ENCODE measurements around the gene ITGB5.
"Not testable (repeated sequence)": the region's sequence is repeated elsewhere in the genome, so short reads cannot be mapped to it uniquely, and the experiment has no call there.

ITGB5 gene

DNA sequence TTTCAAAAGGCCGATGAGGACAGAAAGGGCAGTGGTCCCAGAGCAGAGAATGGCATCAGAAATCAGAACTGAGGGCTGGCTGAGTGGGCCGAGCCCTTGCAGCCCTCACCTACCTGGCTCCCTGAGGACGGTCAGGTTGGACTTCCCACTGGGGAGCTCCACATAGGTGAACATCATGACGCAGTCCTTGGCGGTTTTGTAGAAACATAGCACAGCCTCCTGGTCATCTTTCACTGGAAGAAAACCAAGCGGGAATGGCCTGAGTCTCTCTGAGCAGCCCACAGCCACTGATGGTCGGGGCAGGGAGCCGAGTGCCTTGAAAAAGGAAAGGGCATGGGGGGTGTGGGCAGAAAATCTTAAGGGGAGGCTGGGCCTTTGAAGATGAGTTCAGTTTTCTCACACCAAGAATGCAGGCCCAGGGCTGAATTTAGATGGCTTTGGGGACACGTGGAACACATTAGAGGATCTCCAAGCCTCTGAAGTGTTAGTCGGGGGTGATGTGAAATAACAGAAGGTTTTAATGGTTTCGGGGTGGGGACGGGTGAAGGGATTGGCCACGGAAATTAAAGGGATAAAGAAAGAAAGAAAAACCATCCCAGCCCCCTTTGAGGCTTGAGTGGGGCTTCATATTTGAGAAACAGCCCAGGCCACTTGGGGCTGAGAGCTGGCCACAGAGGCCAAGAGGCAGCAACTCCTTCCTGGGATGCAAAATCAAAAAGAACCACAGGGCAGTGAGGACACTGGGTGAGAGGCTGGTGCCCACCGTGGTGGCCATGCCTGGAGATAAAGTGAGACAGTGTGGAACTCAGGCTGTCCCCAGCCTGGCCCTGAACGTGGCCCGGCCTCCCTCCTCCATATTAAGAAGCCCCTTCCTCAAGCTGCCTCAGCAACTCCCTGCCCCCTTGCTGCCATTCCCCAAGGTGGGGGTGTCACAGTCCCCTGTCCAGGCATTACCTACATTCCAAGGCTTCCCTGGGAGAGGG, 120.8 kb downstream of the ITGB5 start:
- no peak for DNase-seq

DNA sequence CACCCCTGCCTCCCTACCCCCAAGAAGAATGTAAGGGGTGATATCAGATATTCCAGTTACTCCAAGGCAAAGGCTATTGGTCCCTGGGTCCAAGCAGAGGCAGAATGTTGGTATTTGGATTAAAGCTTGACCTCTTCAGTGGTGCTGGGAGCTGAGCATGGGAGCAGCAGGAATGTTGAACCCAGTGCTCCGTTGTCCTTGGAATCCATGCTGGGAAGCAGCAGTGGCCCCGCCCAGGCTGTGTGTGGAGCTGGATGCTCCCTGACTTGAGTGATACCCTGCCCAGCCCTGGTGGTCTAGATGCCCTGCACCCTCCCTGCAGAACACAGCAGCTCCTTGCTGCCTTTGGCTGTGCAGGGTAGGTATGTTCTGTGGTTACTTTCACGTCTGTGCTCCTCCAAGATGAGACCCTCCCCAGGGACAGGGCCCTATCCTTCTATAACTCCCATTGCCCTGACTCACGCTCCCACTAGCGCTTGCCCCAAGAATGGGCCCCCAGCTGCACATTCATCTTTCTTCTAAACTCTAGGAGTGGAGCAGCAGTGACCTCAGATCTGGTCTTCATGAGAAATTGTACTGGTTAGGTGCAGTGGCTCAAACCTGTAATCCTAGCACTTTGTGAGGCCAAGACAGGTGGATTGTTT, 121.8 kb downstream of the ITGB5 start:
- no peak for DNase-seq

DNA sequence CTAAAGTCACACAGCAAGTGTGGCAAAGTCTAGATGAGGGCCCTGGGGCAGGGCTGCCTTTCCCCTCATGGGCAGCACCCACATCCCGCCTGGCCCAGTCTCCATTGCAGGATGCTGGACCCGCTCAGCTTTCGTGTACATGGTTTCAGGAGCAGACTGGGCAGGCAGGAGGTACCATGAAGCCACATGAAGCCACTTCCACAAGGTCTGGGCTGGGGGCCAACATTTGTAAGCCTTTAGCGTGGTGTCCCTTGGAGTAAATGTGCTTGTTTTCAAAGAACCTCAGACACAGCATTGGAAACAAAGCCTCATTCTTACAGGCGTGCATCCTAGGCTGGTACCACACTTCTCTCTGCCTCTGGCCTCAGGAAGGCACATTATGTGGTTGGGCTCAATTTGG, 122.4 kb downstream of the ITGB5 start:
- DNase-seq: no peak

DNA sequence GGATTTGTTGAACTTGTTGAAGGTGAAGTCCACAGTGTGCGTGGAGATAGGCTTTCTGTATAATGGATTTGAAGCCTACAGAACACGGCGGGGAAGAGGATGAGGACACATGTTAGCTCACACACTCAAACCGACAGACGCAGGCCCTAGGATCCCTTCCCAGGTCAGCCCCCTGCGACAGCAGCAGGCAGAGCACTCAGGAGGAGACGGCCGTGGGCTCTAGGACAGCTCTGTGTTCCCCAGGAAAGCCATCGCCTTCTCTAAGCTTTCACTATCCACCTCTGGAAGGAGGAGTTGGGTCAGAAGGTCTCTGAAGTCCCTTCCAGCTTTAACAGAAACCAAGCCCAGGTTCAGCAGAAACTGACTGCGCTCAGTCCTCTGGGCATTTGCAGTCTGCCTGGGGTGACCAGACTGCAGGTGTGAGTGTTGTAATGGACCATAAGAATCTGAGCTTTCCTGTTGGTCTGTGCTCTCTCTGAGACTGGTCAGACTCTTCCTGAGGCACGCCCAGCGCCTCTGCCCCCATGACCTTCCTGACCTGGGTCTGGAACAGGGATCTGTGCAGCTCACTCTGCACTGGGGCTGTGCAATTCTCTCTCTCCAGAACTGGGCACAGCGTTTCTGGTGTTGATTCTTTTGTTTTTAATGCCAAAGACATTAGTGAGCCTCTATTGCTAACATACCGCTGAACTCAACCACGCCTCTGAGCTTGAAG, 123.4 kb downstream of the ITGB5 start:
- DNase-seq: no peak

DNA sequence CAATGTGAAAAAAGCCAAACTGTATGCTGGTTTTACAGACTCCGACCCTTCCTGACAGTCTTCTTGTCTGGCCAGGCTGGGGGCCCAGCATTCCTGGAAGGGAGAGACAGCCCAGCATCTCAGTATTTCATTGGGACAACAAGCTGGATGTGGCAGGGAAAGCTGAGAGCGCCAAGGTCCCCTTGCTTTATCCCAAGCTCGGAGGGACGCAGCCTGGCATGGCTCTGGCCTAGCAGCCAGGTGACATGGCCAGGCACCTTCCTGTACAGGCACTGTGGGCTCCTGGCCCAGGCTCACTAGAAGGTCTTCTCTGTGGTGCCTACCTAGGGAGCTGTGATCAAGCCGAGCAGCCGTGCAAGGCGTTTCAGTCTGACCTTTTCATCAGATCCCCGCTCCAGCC, 124.0 kb downstream of the ITGB5 start:
- no peak for DNase-seq

DNA sequence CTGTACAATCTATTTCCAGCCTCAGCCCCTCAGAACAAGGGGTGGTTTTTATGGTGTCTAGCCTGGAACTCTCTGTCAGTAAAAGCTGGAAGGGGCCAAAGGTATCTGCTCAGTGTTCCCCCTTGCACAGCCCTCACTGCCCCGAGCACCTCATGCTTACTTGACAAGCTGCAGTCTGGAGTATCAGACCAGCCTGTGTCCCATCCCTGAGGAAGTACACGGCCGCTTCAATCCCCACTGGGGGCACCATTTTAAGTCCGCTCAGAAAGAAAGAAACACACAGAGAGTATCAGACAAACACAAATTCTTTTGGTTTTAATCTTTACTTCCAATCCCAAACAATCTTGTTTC, 124.5 kb downstream of the ITGB5 start:
- no peak for DNase-seq

DNA sequence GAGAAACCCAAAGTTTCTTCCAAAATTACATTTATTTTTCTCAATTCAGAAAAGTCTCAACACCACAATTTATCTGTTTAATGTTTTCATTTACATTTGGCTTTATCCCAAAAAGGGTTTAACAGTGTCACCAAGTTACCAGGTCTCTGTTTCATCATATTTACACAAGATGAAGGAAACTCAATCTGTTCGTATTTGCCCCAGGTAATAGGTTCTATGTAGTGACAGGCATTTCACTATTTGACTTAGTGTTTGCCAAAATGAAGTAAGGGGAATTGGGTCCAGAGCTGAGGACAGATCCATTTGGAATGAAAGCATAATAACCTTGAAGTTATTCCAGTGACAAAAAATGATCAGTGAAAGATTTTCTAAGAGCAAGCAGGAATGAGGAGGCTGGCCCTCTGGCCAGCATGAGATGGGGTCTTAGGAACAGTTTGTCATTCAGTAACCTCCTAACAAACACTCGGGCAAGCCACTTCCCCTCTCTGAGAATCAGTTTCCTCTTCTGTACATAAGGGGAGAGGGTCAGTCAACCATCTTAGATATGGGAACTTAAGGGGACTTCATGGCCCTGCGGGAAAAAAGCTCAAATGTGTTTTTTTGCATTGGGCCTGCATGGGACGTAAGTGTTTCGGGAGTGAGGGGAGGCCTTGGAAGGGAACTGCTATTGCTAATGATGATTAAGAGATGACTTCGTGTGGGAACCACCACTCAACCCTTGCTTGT, 125.1 kb downstream of the ITGB5 start:
- DNase-seq: no peak

DNA sequence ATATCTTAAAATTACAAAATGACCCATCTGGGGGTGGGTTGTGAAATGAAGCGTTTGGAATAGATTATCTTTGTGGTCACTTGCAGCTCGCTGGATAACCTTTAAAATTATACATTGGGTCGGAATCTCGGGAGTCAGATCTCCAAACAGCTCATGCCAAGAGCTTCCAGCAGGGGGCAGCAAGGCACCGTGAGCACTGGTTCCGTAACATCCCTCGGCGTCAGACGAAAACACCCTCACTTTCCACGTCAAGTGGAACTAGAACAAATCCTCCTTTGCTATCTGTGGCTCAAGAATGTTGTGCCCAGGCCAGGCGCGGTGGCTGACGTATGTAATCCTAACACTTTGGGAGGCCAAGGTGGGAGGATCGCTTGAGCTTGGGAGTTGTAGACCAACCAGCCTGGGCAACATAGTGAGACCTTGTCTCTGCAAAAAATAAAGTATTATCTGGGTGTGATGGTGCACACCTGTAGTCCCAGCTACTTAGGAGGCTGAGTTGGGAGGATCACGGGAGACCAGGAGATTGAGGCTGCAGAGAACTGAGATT, 125.8 kb downstream of the ITGB5 start:
- DNase-seq: peak; percentile 1

DNA sequence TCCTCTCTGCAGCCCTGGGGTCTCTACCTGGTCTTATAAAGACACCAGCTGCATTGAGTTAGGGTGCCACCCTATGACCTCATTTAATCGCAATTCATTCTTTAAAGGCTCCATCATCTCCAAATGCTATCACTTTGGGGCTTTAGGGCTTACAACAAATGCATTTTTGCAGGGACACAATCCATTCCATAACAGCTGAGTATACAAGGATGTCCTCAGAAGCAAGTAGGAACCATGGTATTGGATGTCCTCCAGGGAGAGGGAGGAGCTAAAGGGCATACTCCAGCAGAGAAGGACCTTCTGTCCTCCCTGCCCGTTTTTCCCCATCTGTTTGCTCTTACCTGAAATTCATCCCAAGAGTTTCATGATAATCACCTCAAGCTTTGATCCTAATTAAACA, 126.6 kb downstream of the ITGB5 start:
- DNase-seq: no peak

GRCh38 chr3:124759666-124760401, 127.3 kb downstream of the ITGB5 start:
- DNase-seq: no peak

- no peak for DNase-seq
Measured at GRCh38 chr3:124758851-124759635, 128.1 kb downstream of the ITGB5 start.

DNA sequence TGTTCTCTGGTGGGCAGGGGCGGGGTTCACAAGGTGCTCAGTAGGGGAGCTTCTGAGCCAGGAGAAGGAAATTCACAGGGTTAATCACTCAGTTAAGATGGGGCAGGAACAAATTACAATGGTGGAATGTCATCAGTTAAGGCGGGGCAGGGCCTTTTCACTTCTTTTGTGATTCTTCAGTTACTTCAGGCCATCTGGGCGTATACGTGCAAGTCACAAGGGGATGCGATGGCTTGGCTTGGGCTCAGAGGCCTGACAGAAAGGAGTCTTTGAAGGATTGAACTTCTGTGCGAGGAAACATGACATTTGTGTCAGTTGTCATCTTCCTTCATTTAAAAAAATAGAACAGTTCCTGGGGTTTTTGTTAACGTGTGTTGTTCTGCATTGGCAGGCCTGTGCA, 129.2 kb downstream of the ITGB5 start:
- DNase-seq: not testable (repeated sequence)

DNA sequence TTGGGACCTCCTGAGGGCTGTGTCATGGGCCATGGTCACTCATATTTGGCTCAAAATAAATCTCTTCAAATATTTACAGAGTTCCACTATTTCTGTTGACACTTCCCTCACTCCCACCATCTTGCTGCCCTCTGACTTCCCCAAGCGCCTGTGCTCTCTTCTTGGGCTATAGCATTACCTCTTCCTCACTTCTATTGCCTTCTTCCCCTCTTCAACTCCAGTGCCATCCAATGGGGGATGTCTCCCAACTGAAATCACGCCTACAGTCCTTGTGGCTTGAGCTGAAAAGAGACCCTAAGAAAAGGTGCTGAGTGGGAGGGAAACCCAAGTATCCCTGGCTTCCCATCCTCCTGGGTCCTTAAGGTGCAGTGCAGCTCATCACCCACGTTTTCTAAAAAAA, 135.1 kb downstream of the ITGB5 start:
- DNase-seq: no peak

DNA sequence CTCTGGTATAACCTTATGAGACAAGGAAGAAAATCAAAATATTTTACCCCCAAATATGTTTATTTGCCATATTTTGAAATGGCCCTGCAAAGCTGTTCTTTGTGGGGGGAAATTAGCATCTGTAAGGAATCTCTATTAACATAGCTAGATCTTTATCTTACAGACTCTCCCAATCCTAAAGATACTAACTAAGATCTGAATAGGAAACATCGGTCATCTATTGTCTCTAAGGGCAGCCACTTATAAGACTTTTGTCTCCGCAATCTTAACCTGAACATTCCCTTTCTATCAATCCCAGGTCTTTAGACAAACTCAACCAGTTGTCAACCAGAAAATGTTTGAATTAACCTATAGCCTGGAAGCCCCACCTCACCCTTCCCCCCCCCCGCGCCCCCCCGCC, 135.7 kb downstream of the ITGB5 start:
- no peak for DNase-seq

DNA sequence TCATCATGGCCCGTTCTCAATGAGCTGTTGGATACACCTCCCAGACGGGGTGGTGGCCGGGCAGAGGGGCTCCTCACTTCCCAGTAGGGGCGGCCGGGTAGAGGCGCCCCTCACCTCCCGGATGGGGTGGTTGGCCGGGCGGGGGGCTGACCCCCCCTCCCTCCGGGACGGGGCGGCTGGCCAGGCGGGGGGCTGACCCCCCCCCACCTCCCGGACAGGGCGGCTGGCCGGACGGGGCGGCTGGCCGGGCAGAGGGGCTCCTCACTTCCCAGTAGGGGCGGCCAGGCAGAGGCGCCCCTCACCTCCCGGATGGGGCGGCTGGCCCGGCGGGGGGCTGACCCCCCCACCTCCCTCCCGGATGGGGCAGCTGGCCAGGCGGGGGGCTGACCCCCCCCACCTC, 137.3 kb downstream of the ITGB5 start:
- not testable (repeated sequence) for DNase-seq

- DNase-seq: no peak
Measured at GRCh38 chr3:124748560-124749198, 138.5 kb downstream of the ITGB5 start.

- DNase-seq: no peak
Measured at GRCh38 chr3:124747111-124747981, 139.8 kb downstream of the ITGB5 start.

GRCh38 chr3:124745756-124746155, 141.4 kb downstream of the ITGB5 start:
- DNase-seq: no peak

DNA sequence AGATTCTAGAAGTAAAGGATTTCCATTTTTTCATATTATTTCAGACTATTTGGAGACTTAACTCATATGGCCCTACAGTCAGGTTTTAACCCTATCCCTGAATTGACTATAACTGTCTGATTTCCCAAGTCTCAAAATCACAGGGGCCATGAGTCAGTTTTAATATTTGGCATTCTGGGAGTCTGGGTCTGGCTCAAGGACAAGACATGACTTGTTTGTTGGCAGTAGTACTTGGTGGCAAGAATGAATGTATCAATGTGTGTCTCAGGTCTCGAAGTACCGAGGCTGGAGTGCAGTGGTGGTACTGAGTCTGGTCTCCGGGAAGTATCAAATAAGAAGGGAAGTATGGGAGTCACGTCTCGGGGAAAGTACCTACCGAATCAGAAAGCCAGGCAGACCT, 146.1 kb downstream of the ITGB5 start:
- DNase-seq: no peak

- DNase-seq: no peak
Measured at GRCh38 chr3:124731760-124732159, 155.4 kb downstream of the ITGB5 start.
